Astrocyte (in vitro differentiated cells and primary cell): ENCODE data around the gene SPDYE2. TPM values are rescaled to one million over a fixed set of nuclear protein-coding genes. Genes with fewer than 3 reads are reported as not detected.
A peak's percentile ranks its signal among the peaks of the same experiment; 100 is the strongest.
"Not testable (repeated sequence)": the region's sequence is repeated elsewhere in the genome, so short reads cannot be mapped to it uniquely, and the experiment has no call there.

Experiments used
- DNase-seq: peaks from one replicate; pipeline ENCODE4 v3.0.0-alpha.2; 2010; ENCODE audit warnings: low read depth
- FAIRE-seq: peaks from 2 replicates; lab custom pipeline; 2011; peaks lifted over from hg19 to GRCh38; lab: Jason Lieb, UNC
- H2AFZ ChIP-seq: 2 replicates; pipeline ENCODE4 v1.6.0; 2012; ENCODE audit warnings: low read depth, low read length, inconsistent platforms
- H3K27ac ChIP-seq: 2 replicates; pipeline ENCODE4 v1.5.1; 2011; ENCODE audit warnings: low read depth, low read length, inconsistent platforms
- H3K27me3 ChIP-seq: 2 replicates; pipeline ENCODE4 v1.6.0; 2011; ENCODE audit warnings: low read length, inconsistent platforms; ENCODE audit not compliant: insufficient read depth
- H3K36me3 ChIP-seq: 2 replicates; pipeline ENCODE4 v1.5.1; 2011; ENCODE audit warnings: low read length, inconsistent platforms; ENCODE audit not compliant: insufficient read depth
- H3K4me1 ChIP-seq: 2 replicates; pipeline ENCODE4 v1.5.1; 2011; ENCODE audit warnings: low read length, inconsistent platforms; ENCODE audit not compliant: insufficient read depth
- H3K4me2 ChIP-seq: 2 replicates; pipeline ENCODE4 v1.6.0; 2012; ENCODE audit warnings: low read length, inconsistent platforms
- H3K4me3 ChIP-seq: 2 replicates; pipeline ENCODE4 v1.5.1; 2011; ENCODE audit warnings: low read depth, mild to moderate bottlenecking, low read length, inconsistent platforms; ENCODE audit not compliant: insufficient read depth
- H3K79me2 ChIP-seq: 2 replicates; pipeline ENCODE4 v1.6.0; 2012; ENCODE audit warnings: mild to moderate bottlenecking, low read length, inconsistent platforms; ENCODE audit not compliant: insufficient read depth
- H3K9ac ChIP-seq: 2 replicates; pipeline ENCODE4 v1.6.0; 2012; ENCODE audit warnings: mild to moderate bottlenecking, low read length, inconsistent platforms
- H3K9me3 ChIP-seq: 2 replicates; pipeline ENCODE4 v1.5.1; 2012; ENCODE audit warnings: low read depth, mild to moderate bottlenecking, low read length, inconsistent platforms; ENCODE audit not compliant: insufficient read depth
- H4K20me1 ChIP-seq: 2 replicates; pipeline ENCODE4 v1.6.0; 2012; ENCODE audit warnings: low read length, inconsistent platforms; ENCODE audit not compliant: insufficient read depth
- H3K27ac Mint-ChIP-seq: one replicate; pipeline ENCODE4 v1.8.0; 2021; ENCODE audit warnings: mild to moderate bottlenecking, mixed read lengths; ENCODE audit not compliant: unreplicated experiment
- H3K27me3 Mint-ChIP-seq: one replicate; pipeline ENCODE4 v1.8.0; 2021; ENCODE audit warnings: low read depth, mixed read lengths; ENCODE audit not compliant: unreplicated experiment
- H3K36me3 Mint-ChIP-seq: one replicate; pipeline ENCODE4 v1.8.0; 2021; ENCODE audit warnings: low read depth, mixed read lengths; ENCODE audit not compliant: unreplicated experiment
- H3K4me1 Mint-ChIP-seq: one replicate; pipeline ENCODE4 v1.8.0; 2021; ENCODE audit warnings: low read depth, mixed read lengths; ENCODE audit not compliant: unreplicated experiment
- H3K4me3 Mint-ChIP-seq: one replicate; pipeline ENCODE4 v1.8.0; 2021; ENCODE audit warnings: mild to moderate bottlenecking, moderate library complexity, mixed read lengths; ENCODE audit not compliant: unreplicated experiment
- H3K9me3 Mint-ChIP-seq: one replicate; pipeline ENCODE4 v1.8.0; 2021; ENCODE audit warnings: mild to moderate bottlenecking, mixed read lengths; ENCODE audit not compliant: unreplicated experiment
- total RNA-seq: library from RNA; stranded (reverse); gene quantifications from 2 replicates; pipeline ENCODE4 v1.2.1, GENCODE V29; 2021

SPDYE2 gene
- total RNA-seq, 1 donor from 2014 or later: not detected

DNA sequence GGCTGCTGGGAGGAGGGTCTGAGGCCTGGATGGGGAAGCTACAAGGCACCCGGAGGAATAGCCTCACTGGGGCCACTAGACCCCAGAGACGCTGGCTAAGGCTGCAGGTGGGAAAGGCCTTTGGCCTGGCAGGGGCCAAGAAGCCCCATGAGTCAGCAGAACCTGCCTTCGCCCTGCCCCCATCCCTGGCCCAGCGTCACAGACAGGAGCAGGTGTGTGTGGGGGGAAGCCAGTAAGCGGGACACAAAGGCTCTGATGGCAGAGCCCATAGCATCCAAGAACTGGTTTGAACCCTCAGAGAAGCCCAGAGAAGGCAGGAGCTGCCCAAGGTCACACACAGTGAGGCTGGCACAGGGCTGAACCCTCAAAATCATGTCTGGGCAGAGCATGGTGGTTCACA, 55.8 kb downstream of the SPDYE2 start:
- not testable (repeated sequence) for H3K4me3 ChIP-seq, DNase-seq, H3K9me3 Mint-ChIP-seq, FAIRE-seq, H3K4me1 ChIP-seq, H3K4me1 Mint-ChIP-seq, H3K27me3 ChIP-seq, H3K27me3 Mint-ChIP-seq, H3K9ac ChIP-seq, H3K4me2 ChIP-seq, H4K20me1 ChIP-seq, H3K9me3 ChIP-seq, H3K4me3 Mint-ChIP-seq, H3K79me2 ChIP-seq, H3K27ac ChIP-seq, H3K27ac Mint-ChIP-seq, H2AFZ ChIP-seq, H3K36me3 ChIP-seq, H3K36me3 Mint-ChIP-seq

GRCh38 chr7:102609734-102610133, 58.7 kb downstream of the SPDYE2 start:
- H3K27ac Mint-ChIP-seq, H3K27ac ChIP-seq, H3K36me3 ChIP-seq, H3K9me3 Mint-ChIP-seq, H3K9me3 ChIP-seq, H3K9ac ChIP-seq, H3K36me3 Mint-ChIP-seq, H3K4me1 ChIP-seq, H2AFZ ChIP-seq, H4K20me1 ChIP-seq, DNase-seq, H3K4me3 ChIP-seq, H3K4me1 Mint-ChIP-seq, H3K4me3 Mint-ChIP-seq, H3K27me3 Mint-ChIP-seq, H3K27me3 ChIP-seq, H3K79me2 ChIP-seq, H3K4me2 ChIP-seq, FAIRE-seq: not testable (repeated sequence)

GRCh38 chr7:102610441-102610840, 59.4 kb downstream of the SPDYE2 start:
- H4K20me1 ChIP-seq, H3K27ac Mint-ChIP-seq, H3K27ac ChIP-seq, H3K9me3 Mint-ChIP-seq, H3K4me1 ChIP-seq, H3K36me3 Mint-ChIP-seq, H3K27me3 Mint-ChIP-seq, H3K79me2 ChIP-seq, H3K27me3 ChIP-seq, H3K4me3 ChIP-seq, H2AFZ ChIP-seq, H3K4me3 Mint-ChIP-seq, DNase-seq, H3K4me2 ChIP-seq, FAIRE-seq, H3K9me3 ChIP-seq, H3K4me1 Mint-ChIP-seq, H3K36me3 ChIP-seq, H3K9ac ChIP-seq: not testable (repeated sequence)

DNA sequence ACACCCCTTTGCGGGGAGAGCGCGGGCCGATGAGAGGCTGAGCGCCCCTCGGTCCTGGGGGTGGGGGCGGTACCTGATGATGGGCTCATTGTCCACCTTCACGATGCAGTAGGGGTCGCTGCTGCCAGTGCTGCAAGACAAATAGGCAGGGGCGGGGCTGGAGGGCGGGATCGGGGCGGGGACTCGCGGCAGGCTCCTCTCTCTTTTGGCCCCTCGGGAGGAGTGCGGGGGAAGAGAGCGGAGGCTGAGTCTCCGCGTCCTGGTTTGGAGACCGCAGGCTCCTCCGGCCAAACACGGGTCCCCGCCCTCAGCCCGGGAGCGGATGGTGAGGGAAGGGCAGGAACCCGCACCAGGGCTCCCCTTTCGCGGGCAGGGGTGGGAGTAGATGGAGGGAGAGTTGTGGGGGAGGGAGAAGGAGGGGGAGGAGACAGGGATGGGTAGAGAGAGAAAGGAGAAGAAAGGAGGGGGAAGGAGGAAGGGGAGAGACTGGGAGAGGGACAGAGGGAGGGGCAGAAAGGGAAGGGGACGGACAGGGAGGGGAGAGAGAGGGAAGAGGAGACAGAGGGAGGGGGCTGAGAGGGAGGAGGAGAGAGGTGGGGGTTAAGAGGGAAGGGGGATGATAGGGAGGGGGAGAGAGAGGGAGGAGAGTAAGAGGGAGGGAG, 60.1 kb downstream of the SPDYE2 start:
- not testable (repeated sequence) for H3K36me3 Mint-ChIP-seq, H3K4me3 Mint-ChIP-seq, H3K27me3 Mint-ChIP-seq, DNase-seq, H3K79me2 ChIP-seq, H3K9ac ChIP-seq, H3K4me3 ChIP-seq, FAIRE-seq, H3K36me3 ChIP-seq, H4K20me1 ChIP-seq, H3K4me1 ChIP-seq, H3K9me3 ChIP-seq, H3K27ac ChIP-seq, H3K9me3 Mint-ChIP-seq, H3K4me1 Mint-ChIP-seq, H3K27me3 ChIP-seq, H3K27ac Mint-ChIP-seq, H3K4me2 ChIP-seq, H2AFZ ChIP-seq

- H3K4me3 Mint-ChIP-seq, H3K36me3 Mint-ChIP-seq, H3K4me3 ChIP-seq: not testable (repeated sequence)
These were observed 60.8 kb downstream of the SPDYE2 start for GRCh38 chr7:102611675-102612325.

More at GRCh38 chr7:102611675-102612325, 60.8 kb downstream of the SPDYE2 start:
- H3K4me1 Mint-ChIP-seq, H3K36me3 ChIP-seq, H3K9me3 Mint-ChIP-seq, H3K27ac ChIP-seq, H3K27me3 ChIP-seq, H3K9me3 ChIP-seq, H3K9ac ChIP-seq, DNase-seq, H2AFZ ChIP-seq, FAIRE-seq, H4K20me1 ChIP-seq, H3K27me3 Mint-ChIP-seq, H3K4me1 ChIP-seq, H3K27ac Mint-ChIP-seq, H3K79me2 ChIP-seq: not testable (repeated sequence)
- peak overlapping the region; percentile 54 for H3K4me2 ChIP-seq
